Kidney glomerular epithelial cell (primary cell): ENCODE data around the gene HOXB8.

Source experiments
- DNase-seq: peaks from one replicate; lab custom pipeline; 2025; lab: John Stamatoyannopoulos, UW

HOXB8 gene

GRCh38 chr17:48637323-48638260 lies 22.5 kb upstream of the HOXB8 start:
- DNase-seq: no peak

- DNase-seq: peak; percentile 67
Measured at GRCh38 chr17:48636177-48637018, 21.3 kb upstream of the HOXB8 start.

GRCh38 chr17:48634493-48635208 lies 19.6 kb upstream of the HOXB8 start:
- DNase-seq: no peak

GRCh38 chr17:48633266-48633677 lies 18.2 kb upstream of the HOXB8 start:
- DNase-seq: no peak

GRCh38 chr17:48632579-48633265 lies 17.6 kb upstream of the HOXB8 start:
- DNase-seq: no peak

GRCh38 chr17:48631693-48632578 lies 16.8 kb upstream of the HOXB8 start:
- no peak for DNase-seq

GRCh38 chr17:48630925-48631692 lies 16.0 kb upstream of the HOXB8 start:
- DNase-seq: no peak

- DNase-seq: no peak
Measured at GRCh38 chr17:48630009-48630924, 15.2 kb upstream of the HOXB8 start.

- DNase-seq: no peak
Measured at GRCh38 chr17:48629411-48629759, 14.3 kb upstream of the HOXB8 start.

- no peak for DNase-seq
Measured at GRCh38 chr17:48628649-48629410, 13.7 kb upstream of the HOXB8 start.

GRCh38 chr17:48627623-48628521 lies 12.8 kb upstream of the HOXB8 start:
- no peak for DNase-seq

GRCh38 chr17:48627118-48627597 lies 12.1 kb upstream of the HOXB8 start:
- DNase-seq: no peak

GRCh38 chr17:48626245-48627117 lies 11.4 kb upstream of the HOXB8 start, which contains the start of gene HOXB9:
Gene HOXB9 (minus strand): TSS chr17:48626358. CDS start chr17:48626269, 89 bp downstream.
- DNase-seq: peak; percentile 68

- peak; percentile 28 for DNase-seq
Measured at GRCh38 chr17:48625495-48626244, 10.6 kb upstream of the HOXB8 start.
